Activated CD8-positive, alpha-beta memory T cell treated with anti-CD3 and anti-CD28 coated beads, Interleukin-2, amount 50 U/mL, for 1 hour (primary cell): ENCODE data around the gene HPGDS.
"Not testable (repeated sequence)": the region's sequence is repeated elsewhere in the genome, so short reads cannot be mapped to it uniquely, and the experiment has no call there.

Experiments
- DNase-seq: peaks from one replicate; pipeline ENCODE4 v3.0.0-alpha.2; 2020; ENCODE audit errors: extremely low read depth

The HPGDS gene

GRCh38 chr4:94325835-94326234 is 16.8 kb downstream of the HPGDS start:
- DNase-seq: no peak

GRCh38 chr4:94319927-94320326 is 22.7 kb downstream of the HPGDS start:
- DNase-seq: not testable (repeated sequence)

- no peak for DNase-seq
Observed at GRCh38 chr4:94307231-94307871, 35.3 kb downstream of the HPGDS start.

- DNase-seq: no peak
Observed at GRCh38 chr4:94306713-94307112, 35.9 kb downstream of the HPGDS start.

GRCh38 chr4:94305466-94306225 is 37.0 kb downstream of the HPGDS start:
- DNase-seq: no peak

- no peak for DNase-seq
Observed at GRCh38 chr4:94304365-94304971, 38.2 kb downstream of the HPGDS start.

GRCh38 chr4:94302191-94302590 is 40.4 kb downstream of the HPGDS start:
- no peak for DNase-seq

- DNase-seq: no peak
Observed at GRCh38 chr4:94298725-94299252, 43.8 kb downstream of the HPGDS start.

- DNase-seq: not testable (repeated sequence)
Observed at GRCh38 chr4:94295473-94295872, 47.2 kb downstream of the HPGDS start.

GRCh38 chr4:94293981-94294380 is 48.7 kb downstream of the HPGDS start:
- DNase-seq: not testable (repeated sequence)

GRCh38 chr4:94290245-94290644 is 52.4 kb downstream of the HPGDS start:
- DNase-seq: no peak

GRCh38 chr4:94285666-94286065 is 57.0 kb downstream of the HPGDS start:
- no peak for DNase-seq

GRCh38 chr4:94284889-94285288 is 57.7 kb downstream of the HPGDS start:
- DNase-seq: no peak

GRCh38 chr4:94278781-94279180 is 63.9 kb downstream of the HPGDS start:
- DNase-seq: no peak

GRCh38 chr4:94277534-94277933 is 65.1 kb downstream of the HPGDS start:
- no peak for DNase-seq

GRCh38 chr4:94276204-94276603 is 66.4 kb downstream of the HPGDS start:
- DNase-seq: no peak

- DNase-seq: no peak
Observed at GRCh38 chr4:94274912-94275311, 67.7 kb downstream of the HPGDS start.

GRCh38 chr4:94271248-94271647 is 71.4 kb downstream of the HPGDS start:
- DNase-seq: no peak

- DNase-seq: no peak
Observed at GRCh38 chr4:94267037-94267436, 75.6 kb downstream of the HPGDS start.

- no peak for DNase-seq
Observed at GRCh38 chr4:94262163-94263016, 80.2 kb downstream of the HPGDS start.

GRCh38 chr4:94256828-94257227 is 85.8 kb downstream of the HPGDS start:
- DNase-seq: no peak
